Tibial artery (tissue), 4 donors: Measurements from ENCODE around the gene PRKAR1B.

Source experiments
- DNase-seq, 2 donors: peaks; one replicate each; pipeline ENCODE4 v3.0.0-alpha.2; 2019
- H3K27ac ChIP-seq, 2 donors: fragments of 200-600 bp; sonication (generic) in 1 of 2; 1 replicate in 1 of 2; 2 replicates in 1 of 2; pipeline ENCODE4 v1.5.1; 2018 to 2019; ENCODE audit warnings: mild to moderate bottlenecking in 1 of 2
- H3K27me3 ChIP-seq, 2 donors: fragments of 200-600 bp; sonication (generic) in 1 of 2; one replicate each; pipeline versions ENCODE4 v1.5.1 to v1.6.0; 2016 to 2019
- H3K36me3 ChIP-seq, 3 donors: fragments of 200-600 bp; sonication (generic) in 2 of 3; one replicate each; pipeline ENCODE4 v1.5.1; 2016 to 2019; ENCODE audit warnings: mild to moderate bottlenecking in 2 of 3
- H3K4me1 ChIP-seq, 4 donors: fragments of 200-600 bp; sonication (generic) in 2 of 4; 1 replicate in 3 of 4; 2 replicates in 1 of 4; pipeline ENCODE4 v1.5.1; 2016 to 2019
- H3K4me3 ChIP-seq, 2 donors: fragments of 200-600 bp; sonication (generic) in 1 of 2; 1 replicate in 1 of 2; 2 replicates in 1 of 2; pipeline ENCODE4 v1.5.1; 2018 to 2019; ENCODE audit warnings: mild to moderate bottlenecking in 2 of 2
- H3K9me3 ChIP-seq, 3 donors: fragments of 200-600 bp; sonication (generic) in 1 of 3; one replicate each; pipeline ENCODE4 v1.5.1; 2016 to 2019
- intact Hi-C: fragments of 100-400 bp; cut with DNase I; formaldehyde crosslinking; loops from one replicate; pipeline ENCODE4 v1.15.0; 2023; ENCODE audit warnings: low total_unique reads
- TF ChIP-seq, protein P1 (sequence below), 2 experiments: fragments of 200-600 bp in 1 of 2; fragments of 450-650 bp in 1 of 2; IDR thresholded peaks; one replicate each; pipeline ENCODE4 v1.5.1; 2017 to 2019; ENCODE audit warnings: antibody characterized with exemption in 2 of 2, mild to moderate bottlenecking in 1 of 2, moderate library complexity in 1 of 2

PRKAR1B gene

GRCh38 chr7:575425-576366, 151.4 kb downstream of the PRKAR1B start:
- H3K4me3 ChIP-seq = no peak overlapping the region
- no peaks in the 10 kb centered on the region for H3K27me3 ChIP-seq
- intact Hi-C loops = no loop called here

DNA sequence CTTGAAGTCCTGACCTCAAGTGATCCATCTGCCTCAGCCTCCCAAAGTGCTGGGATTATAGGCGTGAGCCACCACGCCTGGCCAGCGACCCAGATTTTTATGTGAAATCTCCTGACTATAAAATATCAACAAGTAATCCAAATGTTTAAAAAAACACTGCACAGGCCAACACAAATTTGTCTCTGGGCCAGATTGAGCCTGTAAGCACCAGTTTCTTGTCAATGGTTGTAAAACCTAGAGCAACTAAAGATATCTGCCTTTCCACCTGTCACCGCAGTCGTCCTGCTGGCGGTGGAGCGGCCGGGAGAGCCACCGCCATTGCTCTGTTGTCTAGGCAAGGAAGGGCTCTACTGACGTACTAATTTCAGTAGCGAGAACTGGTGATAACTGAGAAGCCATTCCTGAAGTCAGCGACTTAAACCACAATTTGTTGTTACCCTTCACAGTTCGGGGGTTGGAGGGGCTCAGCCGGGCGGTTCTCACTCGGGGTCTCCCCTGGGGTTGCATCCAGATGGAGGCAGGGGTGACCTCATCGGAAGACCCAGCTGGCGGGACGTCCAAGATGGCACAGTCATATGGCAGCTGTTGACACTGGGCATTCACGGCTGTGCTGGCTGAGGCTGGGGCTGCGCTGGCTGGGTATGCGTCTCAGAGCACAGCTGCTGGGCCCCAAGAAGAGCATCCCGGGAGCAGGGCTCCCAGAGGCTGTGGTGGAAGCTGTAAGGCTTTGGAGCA, 152.3 kb downstream of the PRKAR1B start:
- Histone ChIP-seq H3K36me3 (peaks cover 0 to 5% (median 0%) of the 10 kb centered on the region in 3 donors), H3K9me3 (no peaks in the 10 kb centered on the region), H3K27me3 (no peaks in the 10 kb centered on the region), H3K4me1 (peaks cover 0 to 27% (median 17%) of the 10 kb centered on the region in 4 donors), H3K4me3 (no peak overlapping the region), H3K27ac (peak overlapping the region; percentile 50 to 54)
- no peak for DNase-seq
- intact Hi-C loops = no loop called here
- TF ChIP-seq, protein P1, sequence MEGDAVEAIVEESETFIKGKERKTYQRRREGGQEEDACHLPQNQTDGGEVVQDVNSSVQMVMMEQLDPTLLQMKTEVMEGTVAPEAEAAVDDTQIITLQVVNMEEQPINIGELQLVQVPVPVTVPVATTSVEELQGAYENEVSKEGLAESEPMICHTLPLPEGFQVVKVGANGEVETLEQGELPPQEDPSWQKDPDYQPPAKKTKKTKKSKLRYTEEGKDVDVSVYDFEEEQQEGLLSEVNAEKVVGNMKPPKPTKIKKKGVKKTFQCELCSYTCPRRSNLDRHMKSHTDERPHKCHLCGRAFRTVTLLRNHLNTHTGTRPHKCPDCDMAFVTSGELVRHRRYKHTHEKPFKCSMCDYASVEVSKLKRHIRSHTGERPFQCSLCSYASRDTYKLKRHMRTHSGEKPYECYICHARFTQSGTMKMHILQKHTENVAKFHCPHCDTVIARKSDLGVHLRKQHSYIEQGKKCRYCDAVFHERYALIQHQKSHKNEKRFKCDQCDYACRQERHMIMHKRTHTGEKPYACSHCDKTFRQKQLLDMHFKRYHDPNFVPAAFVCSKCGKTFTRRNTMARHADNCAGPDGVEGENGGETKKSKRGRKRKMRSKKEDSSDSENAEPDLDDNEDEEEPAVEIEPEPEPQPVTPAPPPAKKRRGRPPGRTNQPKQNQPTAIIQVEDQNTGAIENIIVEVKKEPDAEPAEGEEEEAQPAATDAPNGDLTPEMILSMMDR (IDR thresholded peaks at IDR 0.05) = peak in 1 of 2 experiments; percentile 14

More at GRCh38 chr7:575425-576366, 151.4 kb downstream of the PRKAR1B start:
- Histone ChIP-seq H3K36me3 (peaks cover 0 to 5% (median 0%) of the 10 kb centered on the region in 3 donors), H3K9me3 (no peaks in the 10 kb centered on the region), H3K4me1 (peaks cover 0 to 24% (median 16%) of the 10 kb centered on the region in 4 donors), H3K27ac (peak overlapping the region; percentile 50 to 54)
- no peak for DNase-seq
- TF ChIP-seq, protein P1 (IDR thresholded peaks at IDR 0.05) = no peak

GRCh38 chr7:573933-574381, 153.1 kb downstream of the PRKAR1B start:
- H3K9me3 ChIP-seq = no peaks in the 10 kb centered on the region
- H3K27me3 ChIP-seq = no peaks in the 10 kb centered on the region
- intact Hi-C loops = no loop called here
- no peak for DNase-seq
- peaks cover 0 to 5% (median 0%) of the 10 kb centered on the region in 3 donors for H3K36me3 ChIP-seq
- H3K27ac ChIP-seq = peak overlapping the region; percentile 50 to 54
- peaks cover 0 to 35% (median 25%) of the 10 kb centered on the region in 4 donors for H3K4me1 ChIP-seq
- TF ChIP-seq, protein P1 (IDR thresholded peaks at IDR 0.05) = no peak
- H3K4me3 ChIP-seq = no peak overlapping the region

GRCh38 chr7:573269-573932, 153.7 kb downstream of the PRKAR1B start:
- intact Hi-C loops = no loop called here
- Histone ChIP-seq H3K27ac (peak overlapping the region in 1 of 2 donors; percentile 54), H3K4me1 (peaks cover 0 to 41% (median 31%) of the 10 kb centered on the region in 4 donors), H3K4me3 (no peak overlapping the region), H3K9me3 (no peaks in the 10 kb centered on the region), H3K36me3 (peaks cover 0 to 5% (median 0%) of the 10 kb centered on the region in 3 donors), H3K27me3 (no peaks in the 10 kb centered on the region)
- no peak for DNase-seq
- TF ChIP-seq, protein P1 (IDR thresholded peaks at IDR 0.05) = no peak
